Hepatocyte (in vitro differentiated cells): ENCODE data around the gene CNTN4. TPM values are rescaled to one million over a fixed set of nuclear protein-coding genes. Genes with fewer than 3 reads are reported as not detected.
A peak's percentile ranks its signal among the peaks of the same experiment; 100 is the strongest.

Experiments
- DNase-seq: peaks from one replicate; pipeline ENCODE4 v3.0.0-alpha.2; 2016; ENCODE audit warnings: low spot score
- H2AFZ ChIP-seq: fragments of 200-600 bp; sonication (generic); 2 replicates; pipeline ENCODE4 v1.6.0; 2016; ENCODE audit warnings: antibody characterized with exemption, mild to moderate bottlenecking
- H3K27ac ChIP-seq: fragments of 200-600 bp; sonication (generic); 2 replicates; pipeline ENCODE4 v1.5.1; 2016; ENCODE audit warnings: mild to moderate bottlenecking
- H3K27me3 ChIP-seq: fragments of 200-600 bp; sonication (generic); 2 replicates; pipeline ENCODE4 v1.6.1; 2016
- H3K36me3 ChIP-seq: fragments of 200-600 bp; sonication (generic); replicated peaks from 2 replicates; pipeline ENCODE4 v1.5.1; 2016; ENCODE audit warnings: low read depth; ENCODE audit not compliant: insufficient read depth
- H3K4me1 ChIP-seq: fragments of 200-600 bp; sonication (generic); 2 replicates; pipeline ENCODE4 v1.5.1; 2016; ENCODE audit warnings: mild to moderate bottlenecking, moderate library complexity; ENCODE audit not compliant: insufficient read depth
- H3K4me2 ChIP-seq: fragments of 200-600 bp; sonication (generic); 2 replicates; pipeline ENCODE4 v1.6.0; 2016
- H3K4me3 ChIP-seq: fragments of 200-600 bp; sonication (generic); 2 replicates; pipeline ENCODE4 v1.5.1; 2016; ENCODE audit warnings: mild to moderate bottlenecking
- H3K79me2 ChIP-seq: fragments of 200-600 bp; sonication (generic); 2 replicates; pipeline ENCODE4 v1.6.0; 2017; ENCODE audit warnings: mild to moderate bottlenecking
- H3K9me2 ChIP-seq: fragments of 200-600 bp; sonication (generic); replicated peaks from 2 replicates; pipeline ENCODE4 v1.6.0; 2017; ENCODE audit warnings: mild to moderate bottlenecking; ENCODE audit not compliant: insufficient read depth
- H3K9me3 ChIP-seq: fragments of 200-600 bp; sonication (generic); 2 replicates; pipeline ENCODE4 v1.5.1; 2016; ENCODE audit warnings: low read depth, mild to moderate bottlenecking
- H4K20me1 ChIP-seq: fragments of 200-600 bp; sonication (generic); 2 replicates; pipeline ENCODE4 v1.6.0; 2016; ENCODE audit warnings: mild to moderate bottlenecking; ENCODE audit not compliant: insufficient read depth, poor library complexity, severe bottlenecking
- EZH2 ChIP-seq: fragments of 200-600 bp; sonication (generic); IDR thresholded peaks from 2 replicates; pipeline ENCODE4 v1.6.1; 2016; ENCODE audit warnings: antibody characterized with exemption, mild to moderate bottlenecking, borderline replicate concordance
- EZH2phosphoT487 ChIP-seq: fragments of 200-600 bp; sonication (generic); IDR thresholded peaks from one replicate; pipeline ENCODE4 v1.6.1; 2018; ENCODE audit warnings: antibody characterized with exemption, mild to moderate bottlenecking, low read depth, moderate library complexity; ENCODE audit not compliant: unreplicated experiment, severe bottlenecking
- WGBS: methylation state at CpG from one replicate; pipeline ENCODE4 v1.1.6; 2016; ENCODE audit warnings: low lambda C conversion rate; ENCODE audit errors: missing lambda C conversion rate; 5-methylcytosine and 5-hydroxymethylcytosine counted together
- polyA plus RNA-seq: library from polyadenylated mRNA; unstranded; fragments of >200 nt; fragmentation: Nextera tagmentation; extraction: Ambion mirVana; gene quantifications from 2 replicates; pipeline ENCODE4 v1.2.1, GENCODE V29; 2016
- total RNA-seq: library from RNA; depleted of rRNA; stranded (reverse); fragments of >200 nt; gene quantifications from 2 replicates; pipeline ENCODE4 v1.2.3, GENCODE V29; 2014
- TF ChIP-seq, protein P1 (sequence below): fragments of 200-600 bp; sonication (generic); IDR thresholded peaks from 2 replicates; pipeline ENCODE4 v1.5.1; 2016; ENCODE audit warnings: antibody characterized with exemption, mild to moderate bottlenecking; ENCODE audit not compliant: poor library complexity

Gene CNTN4
- total and polyA plus RNA-seq, 2 experiments from 2014 or later = 17.6 to 30.3 TPM

DNA sequence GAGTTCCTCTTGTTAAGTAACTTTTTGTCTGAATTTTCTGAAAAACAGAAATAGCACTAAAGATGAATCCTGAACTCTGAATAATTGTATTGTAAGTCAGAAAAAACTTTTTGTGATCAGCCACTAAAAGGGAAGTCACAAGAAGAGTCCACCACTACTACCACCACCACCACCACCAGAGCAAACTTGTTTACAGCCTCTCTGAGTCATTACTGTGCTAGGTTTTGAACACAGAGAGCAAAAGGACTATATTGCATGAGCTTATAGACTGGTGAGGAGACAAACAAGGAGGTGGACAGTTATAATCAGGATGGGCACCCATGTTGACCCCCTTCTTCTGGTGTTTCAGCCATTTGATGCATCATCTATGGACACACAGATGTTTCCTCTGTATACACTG, 869.8 kb downstream of the CNTN4 start:
- TF ChIP-seq, protein P1, sequence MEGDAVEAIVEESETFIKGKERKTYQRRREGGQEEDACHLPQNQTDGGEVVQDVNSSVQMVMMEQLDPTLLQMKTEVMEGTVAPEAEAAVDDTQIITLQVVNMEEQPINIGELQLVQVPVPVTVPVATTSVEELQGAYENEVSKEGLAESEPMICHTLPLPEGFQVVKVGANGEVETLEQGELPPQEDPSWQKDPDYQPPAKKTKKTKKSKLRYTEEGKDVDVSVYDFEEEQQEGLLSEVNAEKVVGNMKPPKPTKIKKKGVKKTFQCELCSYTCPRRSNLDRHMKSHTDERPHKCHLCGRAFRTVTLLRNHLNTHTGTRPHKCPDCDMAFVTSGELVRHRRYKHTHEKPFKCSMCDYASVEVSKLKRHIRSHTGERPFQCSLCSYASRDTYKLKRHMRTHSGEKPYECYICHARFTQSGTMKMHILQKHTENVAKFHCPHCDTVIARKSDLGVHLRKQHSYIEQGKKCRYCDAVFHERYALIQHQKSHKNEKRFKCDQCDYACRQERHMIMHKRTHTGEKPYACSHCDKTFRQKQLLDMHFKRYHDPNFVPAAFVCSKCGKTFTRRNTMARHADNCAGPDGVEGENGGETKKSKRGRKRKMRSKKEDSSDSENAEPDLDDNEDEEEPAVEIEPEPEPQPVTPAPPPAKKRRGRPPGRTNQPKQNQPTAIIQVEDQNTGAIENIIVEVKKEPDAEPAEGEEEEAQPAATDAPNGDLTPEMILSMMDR = no peak
- no peak for TF ChIP-seq EZH2
- no peak for TF ChIP-seq EZH2phosphoT487

DNA sequence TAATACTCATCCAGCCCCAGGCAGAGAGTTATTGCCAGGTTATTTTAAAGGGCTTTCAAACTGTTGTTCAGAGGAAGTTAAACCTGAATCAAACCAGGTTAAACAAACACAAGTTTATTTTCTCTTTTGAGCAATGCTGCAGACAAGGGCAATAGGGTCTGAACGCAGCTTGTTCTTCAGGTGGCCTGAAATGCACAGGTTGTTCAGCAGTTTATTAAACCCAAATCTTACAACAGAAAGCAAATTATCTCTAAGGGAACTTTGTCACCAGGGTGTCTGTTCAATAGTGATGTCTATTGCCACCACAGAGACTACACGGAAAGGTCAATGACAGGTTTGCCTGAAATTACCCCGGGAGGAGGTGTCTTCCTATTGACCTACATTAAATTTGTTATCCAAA, 877.5 kb downstream of the CNTN4 start:
- no peak overlapping the region for H3K4me2 ChIP-seq
- no peaks in the 10 kb centered on the region for H3K4me1 ChIP-seq
- WGBS = 66% methylated on average over 3 of the region's 3 CpGs
- no peak overlapping the region for H2AFZ ChIP-seq
- H3K9me3 ChIP-seq = no peaks in the 10 kb centered on the region
- H3K27me3 ChIP-seq = no peaks in the 10 kb centered on the region
- no peak overlapping the region for H3K4me3 ChIP-seq
- H3K9me2 ChIP-seq = no peaks in the 10 kb centered on the region
- no peak for TF ChIP-seq EZH2
- TF ChIP-seq, protein P1 = no peak
- TF ChIP-seq EZH2phosphoT487 = no peak
- no peaks in the 10 kb centered on the region for H3K79me2 ChIP-seq
- no peaks in the 10 kb centered on the region for H4K20me1 ChIP-seq
- DNase-seq = no peak
- no peaks in the 10 kb centered on the region for H3K36me3 ChIP-seq
- no peak overlapping the region for H3K27ac ChIP-seq

More for the DNA sequence above, 869.8 kb downstream of the CNTN4 start:
- Histone ChIP-seq H3K9me3 (no peaks in the 10 kb centered on the region), H3K4me1 (peaks cover 9% of the 10 kb centered on the region), H3K4me2 (peak overlapping the region; percentile 33), H4K20me1 (no peaks in the 10 kb centered on the region), H3K79me2 (no peaks in the 10 kb centered on the region), H3K9me2 (no peaks in the 10 kb centered on the region), H3K36me3 (no peaks in the 10 kb centered on the region), H2AFZ (no peak overlapping the region), H3K27me3 (no peaks in the 10 kb centered on the region), H3K27ac (peak overlapping the region; percentile 43), H3K4me3 (no peak overlapping the region)
- DNase-seq = no peak

DNA sequence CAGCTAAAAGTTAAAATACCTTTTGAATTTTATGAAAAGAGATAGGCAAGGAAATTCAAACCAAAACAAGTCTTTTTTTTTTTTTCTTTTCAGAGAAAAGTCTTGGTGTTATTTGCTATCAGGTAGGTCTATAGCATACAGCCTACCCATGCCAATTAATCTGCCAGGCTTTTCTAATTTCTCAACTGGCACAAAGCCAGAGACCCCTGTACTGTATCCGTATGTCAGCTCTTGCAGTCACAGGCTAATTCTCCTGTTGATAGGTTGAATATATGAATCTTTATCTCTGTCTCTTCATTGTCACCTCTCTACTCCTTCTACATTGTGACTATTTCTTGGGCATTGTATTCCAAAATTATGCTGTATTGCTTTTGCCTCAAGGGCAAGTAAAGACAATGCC, 878.1 kb downstream of the CNTN4 start:
- Histone ChIP-seq H3K27ac (no peak overlapping the region), H3K4me3 (no peak overlapping the region), H3K79me2 (no peaks in the 10 kb centered on the region), H3K4me1 (no peaks in the 10 kb centered on the region), H3K9me3 (no peaks in the 10 kb centered on the region), H3K36me3 (no peaks in the 10 kb centered on the region), H2AFZ (no peak overlapping the region), H3K4me2 (no peak overlapping the region), H3K9me2 (no peaks in the 10 kb centered on the region), H3K27me3 (no peaks in the 10 kb centered on the region), H4K20me1 (no peaks in the 10 kb centered on the region)
- no peak for TF ChIP-seq EZH2phosphoT487
- TF ChIP-seq, protein P1 = no peak
- TF ChIP-seq EZH2 = no peak
- 58% methylated on average over 1 of the region's 1 CpG for WGBS
- DNase-seq = no peak
